NCI-H82 treated with DMSO at 0.1 percent for 48 hours (cell line): Measurements from ENCODE around the gene GRID1.

ENCODE experiments used
- DNase-seq: peaks from one replicate; lab custom pipeline; 2025; ENCODE audit not compliant: unreplicated experiment; lab: John Stamatoyannopoulos, UW

Gene GRID1

GRCh38 chr10:85613391-85613790, 753.2 kb downstream of the GRID1 start:
- no peak for DNase-seq

- DNase-seq: no peak
Measured at GRCh38 chr10:85612833-85613232, 753.8 kb downstream of the GRID1 start.

GRCh38 chr10:85612378-85612775, 754.2 kb downstream of the GRID1 start:
- no peak for DNase-seq

GRCh38 chr10:85611746-85612377, 754.7 kb downstream of the GRID1 start:
- no peak for DNase-seq

GRCh38 chr10:85611093-85611740, 755.4 kb downstream of the GRID1 start:
- no peak for DNase-seq

- no peak for DNase-seq
Measured at GRCh38 chr10:85610381-85611092, 756.1 kb downstream of the GRID1 start.

GRCh38 chr10:85609509-85609908, 757.1 kb downstream of the GRID1 start:
- no peak for DNase-seq

- DNase-seq: no peak
Measured at GRCh38 chr10:85608706-85609105, 757.9 kb downstream of the GRID1 start.

- no peak for DNase-seq
Measured at GRCh38 chr10:85607043-85607695, 759.4 kb downstream of the GRID1 start.

GRCh38 chr10:85606401-85606800, 760.2 kb downstream of the GRID1 start:
- no peak for DNase-seq

GRCh38 chr10:85604884-85605283, 761.7 kb downstream of the GRID1 start:
- DNase-seq: no peak

GRCh38 chr10:85604136-85604725, 762.4 kb downstream of the GRID1 start:
- no peak for DNase-seq

- no peak for DNase-seq
Measured at GRCh38 chr10:85603151-85603940, 763.2 kb downstream of the GRID1 start.

GRCh38 chr10:85602713-85603112, 763.9 kb downstream of the GRID1 start:
- no peak for DNase-seq

GRCh38 chr10:85602306-85602705, 764.3 kb downstream of the GRID1 start:
- no peak for DNase-seq

- DNase-seq: no peak
Measured at GRCh38 chr10:85601526-85601925, 765.1 kb downstream of the GRID1 start.

GRCh38 chr10:85600744-85601081, 765.9 kb downstream of the GRID1 start:
- no peak for DNase-seq

GRCh38 chr10:85600026-85600743, 766.4 kb downstream of the GRID1 start:
- DNase-seq: no peak

- DNase-seq: no peak
Measured at GRCh38 chr10:85599081-85599480, 767.5 kb downstream of the GRID1 start.

- DNase-seq: no peak
Measured at GRCh38 chr10:85598646-85599045, 767.9 kb downstream of the GRID1 start.
